Vagina (tissue), 2 donors: ENCODE data around the gene ITPK1. TPM values are rescaled to one million over a fixed set of nuclear protein-coding genes. Genes with fewer than 3 reads are reported as not detected.

Source experiments
- DNase-seq, 2 donors: peaks; one replicate each; pipeline ENCODE4 v3.0.0-alpha.2; 2017; ENCODE audit errors: extremely low spot score in 2 of 2
- H3K27ac ChIP-seq: fragments of 200-600 bp; sonication (generic); one replicate; pipeline ENCODE4 v1.5.1; 2019
- H3K27me3 ChIP-seq: fragments of 200-600 bp; sonication (generic); one replicate; pipeline ENCODE4 v1.5.1; 2019
- H3K36me3 ChIP-seq, 2 donors: fragments of 200-600 bp; sonication (generic); one replicate each; pipeline ENCODE4 v1.5.1; 2017 to 2019
- H3K4me1 ChIP-seq: fragments of 200-600 bp; sonication (generic); one replicate; pipeline ENCODE4 v1.5.1; 2019
- H3K4me3 ChIP-seq, 2 donors: fragments of 200-600 bp; sonication (generic); 1 replicate in 1 of 2; 2 replicates in 1 of 2; pipeline ENCODE4 v1.5.1; 2016 to 2019
- H3K9me3 ChIP-seq: fragments of 200-600 bp; sonication (generic); one replicate; pipeline ENCODE4 v1.5.1; 2019
- POLR2A ChIP-seq, 2 donors: fragments of 450-650 bp; IDR thresholded peaks; one replicate each; pipeline ENCODE4 v1.6.1; 2017; ENCODE audit warnings: antibody characterized with exemption in 2 of 2, mild to moderate bottlenecking in 2 of 2, moderate library complexity in 2 of 2
- POLR2AphosphoS5 ChIP-seq, 2 donors: sonication (generic); formaldehyde crosslinking; IDR thresholded peaks; one replicate each; pipeline ENCODE4 v1.9.0; 2017; ENCODE audit warnings: antibody characterized with exemption in 2 of 2, mild to moderate bottlenecking in 2 of 2, low read depth in 1 of 2; ENCODE audit not compliant: insufficient read depth in 1 of 2
- intact Hi-C: fragments of 100-400 bp; cut with DNase I; formaldehyde crosslinking; loops from one replicate; pipeline ENCODE4 v1.15.1; 2023
- total RNA-seq: library from RNA; depleted of rRNA; stranded (reverse); fragments of >200 nt; gene quantifications from one replicate; pipeline ENCODE4 v1.2.3, GENCODE V29; 2016
- TF ChIP-seq, protein P1 (sequence below), 3 experiments: fragments of 450-650 bp in 2 of 3; fragments of 200-600 bp in 1 of 3; sonication (generic) in 1 of 3; IDR thresholded peaks; one replicate each; pipeline ENCODE4 v1.5.1; 2017 to 2019; ENCODE audit warnings: antibody characterized with exemption in 3 of 3, mild to moderate bottlenecking in 2 of 3, moderate library complexity in 2 of 3

The ITPK1 gene
- total RNA-seq, 1 donor from 2014 or later: 49.6 TPM

DNA sequence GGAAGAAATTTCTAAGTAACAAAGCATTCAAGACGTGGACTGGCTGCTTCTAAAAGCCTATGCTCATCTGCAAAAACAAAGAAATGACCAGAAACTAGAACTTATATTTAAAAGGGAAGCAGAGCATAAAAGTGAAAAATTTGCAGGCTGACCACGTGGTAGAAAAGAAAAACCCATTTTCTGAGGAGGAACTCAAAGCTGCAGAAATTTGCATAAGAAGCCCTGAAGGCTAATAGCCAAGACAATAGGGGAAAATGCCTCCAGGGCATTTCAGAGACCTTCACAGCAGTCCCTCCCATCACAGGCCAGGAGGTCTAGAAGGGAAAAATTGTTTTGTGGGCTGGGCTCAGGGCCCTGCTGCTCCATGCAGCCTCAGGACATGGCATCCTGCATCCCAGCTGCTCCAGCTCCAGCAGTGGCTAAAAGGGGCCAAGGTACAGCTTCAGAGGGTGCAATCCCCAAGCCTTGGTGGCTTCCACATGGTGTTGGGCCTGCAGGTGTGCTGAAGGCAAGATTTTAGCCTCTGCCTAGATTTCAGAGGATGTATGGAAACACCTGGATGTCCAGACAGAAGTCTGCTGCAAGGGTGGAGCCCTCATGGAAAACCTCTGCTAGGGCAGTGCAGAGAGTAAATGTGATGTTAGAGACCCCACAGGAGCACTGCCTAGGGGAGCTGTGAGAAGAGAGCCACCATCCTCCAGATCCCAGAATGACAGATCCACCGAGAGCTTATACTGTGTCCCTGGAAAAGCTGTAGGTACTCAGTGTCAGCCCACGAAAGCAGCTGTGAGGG, 137.3 kb downstream of the ITPK1 start:
- no peak overlapping the region for H3K4me3 ChIP-seq
- TF ChIP-seq, protein P1, sequence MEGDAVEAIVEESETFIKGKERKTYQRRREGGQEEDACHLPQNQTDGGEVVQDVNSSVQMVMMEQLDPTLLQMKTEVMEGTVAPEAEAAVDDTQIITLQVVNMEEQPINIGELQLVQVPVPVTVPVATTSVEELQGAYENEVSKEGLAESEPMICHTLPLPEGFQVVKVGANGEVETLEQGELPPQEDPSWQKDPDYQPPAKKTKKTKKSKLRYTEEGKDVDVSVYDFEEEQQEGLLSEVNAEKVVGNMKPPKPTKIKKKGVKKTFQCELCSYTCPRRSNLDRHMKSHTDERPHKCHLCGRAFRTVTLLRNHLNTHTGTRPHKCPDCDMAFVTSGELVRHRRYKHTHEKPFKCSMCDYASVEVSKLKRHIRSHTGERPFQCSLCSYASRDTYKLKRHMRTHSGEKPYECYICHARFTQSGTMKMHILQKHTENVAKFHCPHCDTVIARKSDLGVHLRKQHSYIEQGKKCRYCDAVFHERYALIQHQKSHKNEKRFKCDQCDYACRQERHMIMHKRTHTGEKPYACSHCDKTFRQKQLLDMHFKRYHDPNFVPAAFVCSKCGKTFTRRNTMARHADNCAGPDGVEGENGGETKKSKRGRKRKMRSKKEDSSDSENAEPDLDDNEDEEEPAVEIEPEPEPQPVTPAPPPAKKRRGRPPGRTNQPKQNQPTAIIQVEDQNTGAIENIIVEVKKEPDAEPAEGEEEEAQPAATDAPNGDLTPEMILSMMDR (IDR thresholded peaks at IDR 0.05): no peak
- TF ChIP-seq POLR2A (IDR thresholded peaks at IDR 0.05) (no peak), POLR2AphosphoS5 (IDR thresholded peaks at IDR 0.05; ENCODE audit: insufficient read depth in 1 of 2, low read depth in 1 of 2) (no peak)
- peaks cover 15% of the 10 kb centered on the region for H3K4me1 ChIP-seq
- no peak for DNase-seq
- no peaks in the 10 kb centered on the region for H3K27me3 ChIP-seq
- H3K36me3 ChIP-seq: peaks cover 0 to 7% of the 10 kb centered on the region in 2 donors
- H3K9me3 ChIP-seq: peaks cover 10% of the 10 kb centered on the region
- no peak overlapping the region for H3K27ac ChIP-seq
- intact Hi-C loops: loop anchor here (10.0 kb wide), 1 partner anchor 106 kb away; no protein-coding TSS in a partner anchor

DNA sequence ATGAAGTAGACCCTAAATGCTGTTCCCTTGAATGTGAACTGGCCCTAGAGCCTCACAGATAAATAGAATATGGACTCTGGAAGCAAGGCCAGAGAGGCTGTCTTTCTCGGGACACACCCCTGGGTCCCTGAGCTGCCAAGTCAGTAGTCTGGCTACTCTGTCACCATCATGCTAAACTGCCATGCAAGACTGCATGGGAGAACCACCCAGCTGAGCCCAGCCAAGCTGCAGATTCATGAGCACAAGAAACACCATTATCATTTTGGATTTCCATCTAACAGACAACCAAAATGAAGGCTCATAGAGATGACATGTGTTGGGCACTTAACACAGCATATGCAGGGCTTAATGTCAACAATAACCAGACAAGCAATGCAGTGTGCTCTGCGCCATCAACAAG, 139.5 kb downstream of the ITPK1 start:
- intact Hi-C loops: loop anchor here (10.0 kb wide), 1 partner anchor 109 kb away; no protein-coding TSS in a partner anchor
- DNase-seq: no peak
- H3K27me3 ChIP-seq: no peaks in the 10 kb centered on the region
- TF ChIP-seq POLR2AphosphoS5 (IDR thresholded peaks at IDR 0.05; ENCODE audit: insufficient read depth in 1 of 2, low read depth in 1 of 2): no peak
- TF ChIP-seq, protein P1 (IDR thresholded peaks at IDR 0.05): no peak
- TF ChIP-seq POLR2A (IDR thresholded peaks at IDR 0.05): no peak
- H3K27ac ChIP-seq: no peak overlapping the region
- peaks cover 10% of the 10 kb centered on the region for H3K9me3 ChIP-seq
- no peak overlapping the region for H3K4me3 ChIP-seq
- H3K36me3 ChIP-seq: peaks cover 0 to 7% of the 10 kb centered on the region in 2 donors
- peaks cover 34% of the 10 kb centered on the region for H3K4me1 ChIP-seq

DNA sequence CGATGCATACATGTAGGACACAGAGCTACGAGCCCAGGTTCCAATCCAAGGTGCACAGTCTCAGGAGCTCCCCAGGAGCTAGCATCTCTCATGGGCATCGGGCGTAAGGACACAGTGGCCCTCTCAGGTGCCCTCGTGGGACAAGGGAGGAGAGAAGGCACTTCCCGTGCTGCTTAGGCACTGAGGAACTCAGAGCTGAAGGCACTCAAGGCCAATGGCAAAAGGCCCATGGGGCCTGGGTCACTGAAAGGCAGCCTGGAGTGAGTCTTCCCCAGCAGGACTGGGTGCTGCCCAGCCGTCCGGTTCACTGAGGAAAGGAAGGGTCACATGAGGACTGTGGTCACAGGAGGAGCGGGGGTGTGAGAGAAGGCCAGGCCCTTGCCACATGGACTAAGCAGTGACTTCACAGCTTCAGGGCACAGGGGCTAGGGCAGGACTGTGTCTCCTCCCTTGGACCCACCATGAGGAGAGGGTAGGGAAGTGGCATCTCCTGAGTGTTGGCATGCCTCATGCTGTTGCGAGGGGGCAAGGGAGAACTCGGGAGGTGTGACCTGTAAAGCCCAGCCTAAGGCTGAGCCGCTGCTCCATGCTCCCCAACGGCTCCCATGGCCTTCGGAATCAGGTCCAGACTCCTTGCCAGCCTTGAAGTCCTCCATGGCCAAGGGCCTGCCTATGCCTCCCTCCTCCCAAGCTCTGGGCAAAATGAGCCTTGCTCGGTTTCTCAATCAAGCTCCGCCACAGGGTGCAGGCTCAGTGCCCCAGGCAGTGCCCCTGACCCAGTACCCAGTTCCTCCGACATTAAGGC, 141.0 kb downstream of the ITPK1 start:
- Histone ChIP-seq H3K27me3 (no peaks in the 10 kb centered on the region), H3K27ac (peak overlapping the region; percentile 80), H3K9me3 (peaks cover 10% of the 10 kb centered on the region), H3K36me3 (peaks cover 0 to 7% of the 10 kb centered on the region in 2 donors), H3K4me1 (peaks cover 34% of the 10 kb centered on the region), H3K4me3 (no peak overlapping the region)
- TF ChIP-seq, protein P1 (IDR thresholded peaks at IDR 0.05): no peak
- TF ChIP-seq POLR2AphosphoS5 (IDR thresholded peaks at IDR 0.05; ENCODE audit: insufficient read depth in 1 of 2, low read depth in 1 of 2) (no peak), POLR2A (IDR thresholded peaks at IDR 0.05) (no peak)
- intact Hi-C loops: loop anchor here (10.0 kb wide), 1 partner anchor 110 kb away; no protein-coding TSS in a partner anchor
- DNase-seq: no peak

DNA sequence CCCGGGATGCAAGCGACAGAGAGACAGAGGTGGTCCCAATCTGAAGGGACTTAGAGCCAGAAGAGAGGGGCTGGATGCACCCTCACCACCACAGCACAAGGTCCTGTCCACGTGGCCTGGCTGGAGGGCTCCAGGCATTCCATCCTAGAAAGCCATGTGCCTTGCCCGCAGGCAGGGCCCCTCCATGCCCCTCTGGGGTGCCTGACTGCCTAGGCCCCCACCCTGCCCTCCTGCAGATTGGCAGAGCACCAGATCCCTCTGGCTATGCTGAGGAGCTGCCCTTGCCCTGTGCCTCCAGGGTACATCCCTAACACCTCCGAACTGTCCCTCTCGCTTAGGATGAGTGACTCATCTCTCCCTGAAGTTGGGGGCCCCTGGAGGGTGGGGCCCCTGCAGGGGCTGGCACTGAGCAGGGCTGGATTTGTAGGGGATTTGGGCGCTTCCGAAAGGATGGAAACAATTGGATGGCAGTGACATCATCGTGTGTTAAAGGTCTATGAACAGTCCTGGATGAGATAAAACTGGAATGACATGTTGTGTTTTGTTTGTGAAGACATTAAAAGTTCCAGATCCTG, 141.8 kb downstream of the ITPK1 start:
- DNase-seq: no peak
- H3K4me1 ChIP-seq: peaks cover 34% of the 10 kb centered on the region
- TF ChIP-seq POLR2A (IDR thresholded peaks at IDR 0.05): no peak
- TF ChIP-seq POLR2AphosphoS5 (IDR thresholded peaks at IDR 0.05; ENCODE audit: insufficient read depth in 1 of 2, low read depth in 1 of 2): peak in 1 of 2 donors; percentile 71
- peaks cover 0 to 7% of the 10 kb centered on the region in 2 donors for H3K36me3 ChIP-seq
- no peaks in the 10 kb centered on the region for H3K27me3 ChIP-seq
- H3K9me3 ChIP-seq: peaks cover 10% of the 10 kb centered on the region
- H3K27ac ChIP-seq: peak overlapping the region; percentile 80
- intact Hi-C loops: loop anchor here (10.0 kb wide), 1 partner anchor 111 kb away; no protein-coding TSS in a partner anchor
- H3K4me3 ChIP-seq: peak overlapping the region in 1 of 2 donors; percentile 2

DNA sequence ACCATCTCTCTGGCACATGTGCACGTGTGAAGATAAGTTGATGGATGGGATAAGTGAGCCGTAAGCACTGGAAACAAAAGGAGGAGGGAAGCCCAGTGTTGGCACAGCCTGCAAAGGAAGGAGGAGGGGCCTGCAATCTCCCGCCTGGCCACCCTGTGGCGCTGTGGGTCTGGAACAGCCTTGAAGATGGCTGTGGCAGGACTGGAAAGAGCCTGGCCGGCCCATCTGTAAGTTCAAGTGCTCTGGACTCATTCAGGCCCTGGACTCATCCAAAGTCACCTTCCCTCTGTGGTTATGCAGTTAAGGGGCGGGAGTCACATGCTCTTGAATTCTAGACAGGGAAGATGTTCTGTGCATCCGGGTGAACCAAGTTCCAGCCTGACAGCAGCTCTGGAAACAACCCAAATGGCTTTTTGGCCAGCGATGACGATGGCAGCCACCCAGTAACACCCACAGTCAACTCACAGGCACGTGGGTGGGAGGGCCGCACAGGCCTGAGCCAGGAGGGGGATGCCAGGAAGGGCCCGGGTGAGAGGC, 142.4 kb downstream of the ITPK1 start:
- H3K36me3 ChIP-seq: peaks cover 0 to 2% of the 10 kb centered on the region in 2 donors
- H3K27me3 ChIP-seq: no peaks in the 10 kb centered on the region
- TF ChIP-seq POLR2AphosphoS5 (IDR thresholded peaks at IDR 0.05; ENCODE audit: insufficient read depth in 1 of 2, low read depth in 1 of 2) (peak; percentile 66 to 90), POLR2A (IDR thresholded peaks at IDR 0.05) (no peak)
- TF ChIP-seq, protein P1 (IDR thresholded peaks at IDR 0.05): peak; percentile 46 to 94 (median 50)
- intact Hi-C loops: loop anchor here (10.0 kb wide), 1 partner anchor 111 kb away; no protein-coding TSS in a partner anchor
- H3K27ac ChIP-seq: peak overlapping the region; percentile 80
- H3K4me3 ChIP-seq: peak overlapping the region in 1 of 2 donors; percentile 2
- DNase-seq: peak in 1 of 2 donors; percentile 96
- peaks cover 5% of the 10 kb centered on the region for H3K9me3 ChIP-seq
- H3K4me1 ChIP-seq: peaks cover 34% of the 10 kb centered on the region
